ENCODE data around the gene SLC26A9.
A peak's percentile ranks its signal among the peaks of the same experiment; 100 is the strongest.

SLC26A9 gene

DNA sequence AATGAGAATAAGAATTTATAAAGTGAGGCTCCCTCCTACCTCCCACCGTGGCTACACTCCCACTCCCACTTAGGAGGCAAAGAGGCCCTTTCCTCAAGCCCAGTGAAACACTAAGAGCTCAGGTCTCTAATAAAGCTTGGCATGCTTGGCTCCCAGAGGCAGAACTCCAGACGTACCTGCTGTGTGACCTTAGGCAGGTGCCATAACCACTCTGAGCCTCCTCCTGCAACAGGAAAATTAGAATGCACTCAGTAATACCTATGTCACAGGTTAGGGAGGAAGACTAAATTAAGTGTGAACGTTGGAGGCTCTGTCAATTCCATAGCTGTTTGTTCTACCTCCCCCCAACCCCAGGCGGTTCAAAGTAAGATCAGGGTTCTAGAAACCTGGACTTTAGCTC lies 16.5 kb upstream of the SLC26A9 start:
- H3K27me3 ChIP-seq (replicated peaks in 2 of 5; ENCODE audit: control insufficient read depth in 4 of 5, insufficient read depth in 5 of 5, low read length in 4 of 5), result peaks cover 0 to 2% (median 0%) of the 10 kb centered on the region in 5 experiments

DNA sequence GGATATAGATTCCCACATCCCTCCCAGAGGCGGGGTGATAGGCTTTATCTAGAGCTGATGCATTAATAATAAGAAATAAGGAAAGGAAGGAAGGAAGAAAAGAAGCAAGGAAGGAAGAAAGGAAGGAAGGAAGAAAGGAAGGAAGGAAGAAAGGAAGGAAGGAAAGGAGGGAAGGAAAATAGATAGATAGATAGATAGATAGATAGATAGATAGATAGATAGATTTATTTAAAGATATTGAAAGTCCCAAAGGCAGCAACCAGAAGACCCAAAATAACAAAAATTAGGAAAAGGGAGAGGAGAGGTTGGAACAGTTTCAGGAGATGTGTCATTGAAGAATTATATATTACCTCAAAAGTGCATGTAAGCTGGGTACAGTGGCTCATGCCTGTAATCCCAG lies 12.2 kb upstream of the SLC26A9 start:
- H3K27me3 ChIP-seq (replicated peaks in 2 of 5; ENCODE audit: control insufficient read depth in 4 of 5, insufficient read depth in 5 of 5, low read length in 4 of 5), result peaks cover 0 to 2% (median 0%) of the 10 kb centered on the region in 5 experiments
- no peaks in the 10 kb centered on the region for H3K36me3 ChIP-seq (ENCODE audit: control insufficient read depth in 4 of 4, insufficient read depth in 4 of 4, low read length in 3 of 4)
- no peaks in the 10 kb centered on the region for H3K9me3 ChIP-seq (ENCODE audit: control extremely low read depth in 1 of 5, control insufficient read depth in 4 of 5, insufficient read depth in 2 of 5, low read depth in 1 of 5, low read length in 4 of 5)
- WGBS (ENCODE audit: insufficient coverage), result 80% methylated on average over 1 of the region's 1 CpG
- ChIA-PET POLR2A (no interaction called here), CTCF (no interaction called here)
- H3K4me3 ChIP-seq (ENCODE audit: control insufficient read depth in 1 of 7, extremely low read depth in 1 of 7, insufficient read depth in 4 of 7, low read depth in 2 of 7, low read length in 6 of 7), result no peak overlapping the region
- H3K4me1 ChIP-seq (ENCODE audit: control extremely low read depth in 1 of 4, control insufficient read depth in 4 of 4, insufficient read depth in 4 of 4, low read length in 3 of 4), result no peaks in the 10 kb centered on the region
- H3K27ac ChIP-seq (ENCODE audit: insufficient read depth in 1 of 2, low read depth in 1 of 2, low read length in 2 of 2, poor library complexity in 1 of 2, severe bottlenecking in 2 of 2), result no peak overlapping the region
- no peak for DNase-seq

More for the DNA sequence above, 16.5 kb upstream of the SLC26A9 start:
- ChIA-PET CTCF (interaction anchor here (0.8 to 4.1 kb wide), 5 partner anchors 9 to 301 kb away, joined by 3 to 24 read pairs (median 3); no protein-coding TSS in a partner anchor), POLR2A (no interaction called here)
- H3K36me3 ChIP-seq (ENCODE audit: control insufficient read depth in 4 of 4, insufficient read depth in 4 of 4, low read length in 3 of 4), result no peaks in the 10 kb centered on the region
- WGBS (ENCODE audit: insufficient coverage), result 93% methylated on average over 3 of the region's 4 CpGs
- DNase-seq, result no peak
- no peaks in the 10 kb centered on the region for H3K9me3 ChIP-seq (ENCODE audit: control extremely low read depth in 1 of 5, control insufficient read depth in 4 of 5, insufficient read depth in 2 of 5, low read depth in 1 of 5, low read length in 4 of 5)
- no peak overlapping the region for H3K27ac ChIP-seq (ENCODE audit: insufficient read depth in 1 of 2, low read depth in 1 of 2, low read length in 2 of 2, poor library complexity in 1 of 2, severe bottlenecking in 2 of 2)
- H3K4me3 ChIP-seq (ENCODE audit: control insufficient read depth in 1 of 7, extremely low read depth in 1 of 7, insufficient read depth in 4 of 7, low read depth in 2 of 7, low read length in 6 of 7), result no peak overlapping the region
- H3K4me1 ChIP-seq (ENCODE audit: control extremely low read depth in 1 of 4, control insufficient read depth in 4 of 4, insufficient read depth in 4 of 4, low read length in 3 of 4), result peaks cover 0 to 21% (median 7%) of the 10 kb centered on the region in 4 experiments

DNA sequence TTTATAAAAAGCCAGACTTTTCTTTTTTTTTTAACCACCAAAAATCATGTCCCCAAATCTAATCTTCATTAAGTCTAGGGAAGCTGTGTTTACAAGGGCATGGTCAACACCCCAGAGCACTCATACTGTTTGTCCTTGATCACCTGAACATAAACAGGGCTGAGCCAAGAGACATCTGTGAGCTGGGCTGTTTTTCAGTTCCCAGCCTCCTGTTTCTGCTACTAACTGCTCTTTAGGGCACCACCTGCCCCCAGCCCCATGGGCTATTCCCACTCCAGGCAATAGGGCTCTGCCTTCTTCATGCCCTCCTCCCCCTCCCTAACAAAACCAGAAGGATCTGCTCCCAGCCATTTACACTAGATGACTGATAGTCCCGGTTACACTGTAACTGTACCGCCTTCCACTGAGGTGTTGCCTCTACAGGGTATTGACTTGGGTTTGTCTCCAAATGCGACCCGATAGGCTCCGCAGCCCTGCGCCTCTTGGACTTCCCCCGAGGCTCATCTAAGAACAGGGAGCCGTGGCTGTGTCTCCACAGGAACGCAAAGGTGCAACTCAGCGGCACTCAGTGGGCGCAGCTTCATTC lies 11.7 kb upstream of the SLC26A9 start:
- no peak for DNase-seq
- ChIA-PET POLR2A (no interaction called here), CTCF (no interaction called here)
- H3K27me3 ChIP-seq (replicated peaks in 2 of 5; ENCODE audit: control insufficient read depth in 4 of 5, insufficient read depth in 5 of 5, low read length in 4 of 5), result peaks cover 0 to 2% (median 0%) of the 10 kb centered on the region in 5 experiments
- WGBS (ENCODE audit: insufficient coverage), result 99% methylated on average over 7 of the region's 11 CpGs
- H3K36me3 ChIP-seq (ENCODE audit: control insufficient read depth in 4 of 4, insufficient read depth in 4 of 4, low read length in 3 of 4), result no peaks in the 10 kb centered on the region
- H3K27ac ChIP-seq (ENCODE audit: insufficient read depth in 1 of 2, low read depth in 1 of 2, low read length in 2 of 2, poor library complexity in 1 of 2, severe bottlenecking in 2 of 2), result no peak overlapping the region
- H3K4me1 ChIP-seq (ENCODE audit: control extremely low read depth in 1 of 4, control insufficient read depth in 4 of 4, insufficient read depth in 4 of 4, low read length in 3 of 4), result no peaks in the 10 kb centered on the region
- no peaks in the 10 kb centered on the region for H3K9me3 ChIP-seq (ENCODE audit: control extremely low read depth in 1 of 5, control insufficient read depth in 4 of 5, insufficient read depth in 2 of 5, low read depth in 1 of 5, low read length in 4 of 5)
- no peak overlapping the region for H3K4me3 ChIP-seq (ENCODE audit: control insufficient read depth in 1 of 7, extremely low read depth in 1 of 7, insufficient read depth in 4 of 7, low read depth in 2 of 7, low read length in 6 of 7)

DNA sequence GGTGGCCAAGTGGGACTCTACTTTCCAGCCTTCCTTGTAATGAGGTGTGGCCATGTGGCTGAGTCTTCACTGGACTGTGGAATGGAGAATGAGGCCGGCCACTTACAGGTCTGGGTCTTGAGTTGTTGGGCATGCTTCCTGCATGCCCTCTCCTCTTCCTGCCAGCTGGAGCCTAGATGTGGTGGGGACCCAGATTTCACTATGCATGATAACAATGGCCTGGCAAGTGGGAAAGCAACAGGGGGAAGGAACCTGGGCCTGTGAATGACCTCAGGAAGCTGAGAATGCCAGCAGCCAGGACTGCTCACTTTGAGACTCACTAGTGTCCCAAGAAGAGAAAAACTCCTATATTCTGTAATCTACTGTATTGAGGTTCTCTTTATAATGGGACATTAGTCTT lies 8.5 kb upstream of the SLC26A9 start:
- no peak for DNase-seq
- CTCF ChIA-PET, result interaction anchor here (0.9 to 2.4 kb wide), 10 partner anchors 8 to 160 kb away, joined by 3 to 8 read pairs (median 4); no protein-coding TSS in a partner anchor
- Histone ChIP-seq H3K4me3 (ENCODE audit: control insufficient read depth in 1 of 7, extremely low read depth in 1 of 7, insufficient read depth in 4 of 7, low read depth in 2 of 7, low read length in 6 of 7) (no peak overlapping the region), H3K27me3 (replicated peaks in 2 of 5; ENCODE audit: control insufficient read depth in 4 of 5, insufficient read depth in 5 of 5, low read length in 4 of 5) (peaks cover 0 to 2% (median 0%) of the 10 kb centered on the region in 5 experiments), H3K4me1 (ENCODE audit: control extremely low read depth in 1 of 4, control insufficient read depth in 4 of 4, insufficient read depth in 4 of 4, low read length in 3 of 4) (peaks cover 0 to 5% (median 0%) of the 10 kb centered on the region in 4 experiments), H3K36me3 (ENCODE audit: control insufficient read depth in 4 of 4, insufficient read depth in 4 of 4, low read length in 3 of 4) (no peaks in the 10 kb centered on the region), H3K27ac (ENCODE audit: insufficient read depth in 1 of 2, low read depth in 1 of 2, low read length in 2 of 2, poor library complexity in 1 of 2, severe bottlenecking in 2 of 2) (no peak overlapping the region), H3K9me3 (ENCODE audit: control extremely low read depth in 1 of 5, control insufficient read depth in 4 of 5, insufficient read depth in 2 of 5, low read depth in 1 of 5, low read length in 4 of 5) (no peaks in the 10 kb centered on the region)
- POLR2A ChIA-PET, result no interaction called here
- WGBS (ENCODE audit: insufficient coverage), result 100% methylated on average over 1 of the region's 1 CpG

DNA sequence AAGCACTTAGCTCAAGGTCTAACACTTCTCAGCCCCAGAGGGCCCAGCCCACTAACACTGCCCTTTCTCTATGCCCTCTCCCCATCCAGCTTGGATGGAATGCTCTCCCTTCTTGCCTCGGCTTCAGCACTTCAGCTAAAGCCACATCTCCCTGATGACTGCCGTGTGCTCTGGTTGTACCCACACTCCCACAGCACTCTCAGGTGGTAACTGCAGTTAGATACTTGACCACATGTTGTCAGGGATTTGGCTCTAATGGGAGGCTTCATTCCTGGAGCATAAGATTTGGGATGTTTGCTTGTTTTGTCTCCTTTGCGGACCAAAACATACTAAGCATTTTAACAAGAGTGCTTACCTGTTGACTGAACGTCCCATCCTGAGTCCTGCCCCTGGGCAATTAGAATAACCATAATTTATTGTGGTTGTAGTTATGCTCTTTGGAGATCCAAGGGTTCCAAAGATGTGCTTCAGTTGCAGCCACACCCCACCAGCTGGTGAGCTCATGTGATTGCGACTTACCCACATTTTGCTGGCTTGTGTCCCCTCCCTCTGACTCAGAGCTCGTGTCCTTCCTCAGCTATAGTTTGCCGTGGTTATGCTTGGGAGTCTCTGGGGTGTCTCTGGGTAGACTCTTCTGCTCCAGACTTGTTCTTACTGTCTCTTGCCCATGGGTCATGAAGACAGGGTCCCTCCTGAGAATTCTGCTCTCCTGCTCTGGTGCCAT lies 7.7 kb upstream of the SLC26A9 start:
- peaks cover 0 to 5% (median 0%) of the 10 kb centered on the region in 4 experiments for H3K4me1 ChIP-seq (ENCODE audit: control extremely low read depth in 1 of 4, control insufficient read depth in 4 of 4, insufficient read depth in 4 of 4, low read length in 3 of 4)
- H3K9me3 ChIP-seq (ENCODE audit: control extremely low read depth in 1 of 5, control insufficient read depth in 4 of 5, insufficient read depth in 2 of 5, low read depth in 1 of 5, low read length in 4 of 5), result no peaks in the 10 kb centered on the region
- DNase-seq, result peak in 1 of 3 donors; percentile 49
- no peaks in the 10 kb centered on the region for H3K36me3 ChIP-seq (ENCODE audit: control insufficient read depth in 4 of 4, insufficient read depth in 4 of 4, low read length in 3 of 4)
- H3K27ac ChIP-seq (ENCODE audit: insufficient read depth in 1 of 2, low read depth in 1 of 2, low read length in 2 of 2, poor library complexity in 1 of 2, severe bottlenecking in 2 of 2), result no peak overlapping the region
- POLR2A ChIA-PET, result interaction anchor here (0.5 kb wide), 1 partner anchor 179 kb away, joined by 3 read pairs; no protein-coding TSS in a partner anchor
- CTCF ChIA-PET, result interaction anchor here (0.7 to 2.4 kb wide), 9 partner anchors 9 to 159 kb away, joined by 3 to 8 read pairs (median 4); no protein-coding TSS in a partner anchor
- H3K4me3 ChIP-seq (ENCODE audit: control insufficient read depth in 1 of 7, extremely low read depth in 1 of 7, insufficient read depth in 4 of 7, low read depth in 2 of 7, low read length in 6 of 7), result no peak overlapping the region
- WGBS (ENCODE audit: insufficient coverage), result 94% methylated on average over 2 of the region's 7 CpGs
- peaks cover 0 to 1% (median 0%) of the 10 kb centered on the region in 5 experiments for H3K27me3 ChIP-seq (replicated peaks in 2 of 5; ENCODE audit: control insufficient read depth in 4 of 5, insufficient read depth in 5 of 5, low read length in 4 of 5)

DNA sequence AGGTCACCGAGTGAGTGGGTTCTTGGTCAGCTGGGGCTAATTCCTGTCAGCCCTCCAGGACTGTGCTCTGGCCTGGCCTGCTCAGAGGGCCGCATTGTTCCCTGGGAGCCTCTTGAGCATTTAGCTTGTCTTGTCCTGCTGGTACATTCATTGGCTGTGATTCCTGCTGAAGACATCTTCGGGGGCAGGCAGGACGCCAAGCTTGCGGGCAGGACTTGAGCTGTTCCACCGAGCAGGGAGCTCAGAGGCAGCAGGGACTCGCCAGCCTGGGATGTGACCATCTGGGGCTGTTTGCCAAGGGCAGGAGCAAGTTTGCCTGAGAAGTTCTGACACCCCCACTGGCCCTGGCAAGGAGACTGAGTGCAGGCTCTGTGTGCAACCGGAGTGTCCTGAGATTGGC lies 7.0 kb upstream of the SLC26A9 start:
- Histone ChIP-seq H3K27me3 (replicated peaks in 2 of 5; ENCODE audit: control insufficient read depth in 4 of 5, insufficient read depth in 5 of 5, low read length in 4 of 5) (peaks cover 0 to 2% (median 0%) of the 10 kb centered on the region in 5 experiments), H3K4me1 (ENCODE audit: control extremely low read depth in 1 of 4, control insufficient read depth in 4 of 4, insufficient read depth in 4 of 4, low read length in 3 of 4) (peaks cover 0 to 5% (median 0%) of the 10 kb centered on the region in 4 experiments), H3K36me3 (ENCODE audit: control insufficient read depth in 4 of 4, insufficient read depth in 4 of 4, low read length in 3 of 4) (no peaks in the 10 kb centered on the region), H3K27ac (ENCODE audit: insufficient read depth in 1 of 2, low read depth in 1 of 2, low read length in 2 of 2, poor library complexity in 1 of 2, severe bottlenecking in 2 of 2) (no peak overlapping the region), H3K9me3 (ENCODE audit: control extremely low read depth in 1 of 5, control insufficient read depth in 4 of 5, insufficient read depth in 2 of 5, low read depth in 1 of 5, low read length in 4 of 5) (no peaks in the 10 kb centered on the region), H3K4me3 (ENCODE audit: control insufficient read depth in 1 of 7, extremely low read depth in 1 of 7, insufficient read depth in 4 of 7, low read depth in 2 of 7, low read length in 6 of 7) (no peak overlapping the region)
- 96% methylated on average over 8 of the region's 8 CpGs for WGBS (ENCODE audit: insufficient coverage)
- no peak for DNase-seq
- ChIA-PET CTCF (interaction anchor here (0.7 to 2.4 kb wide), 5 partner anchors 10 to 158 kb away, joined by 3 to 8 read pairs (median 3); no protein-coding TSS in a partner anchor), POLR2A (no interaction called here)

DNA sequence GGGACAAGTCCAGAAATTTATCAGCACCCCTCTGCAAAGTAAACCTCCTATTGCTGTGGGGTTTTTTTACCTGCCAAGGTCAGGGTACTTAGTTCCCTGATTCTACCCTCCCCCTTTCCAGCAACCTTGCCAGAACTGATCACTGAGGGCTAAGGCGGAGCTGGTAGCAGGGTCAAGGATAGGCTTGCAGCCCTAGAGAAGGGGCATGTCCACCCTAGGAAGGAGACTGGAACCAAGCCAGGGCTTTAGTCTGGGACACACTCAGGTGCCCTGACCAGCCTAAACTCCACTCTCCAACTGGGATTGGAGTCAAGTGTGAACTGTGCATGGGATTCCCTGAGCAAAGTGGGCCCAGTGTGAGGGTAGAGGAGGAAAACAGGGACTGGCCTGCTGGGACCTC lies 6.5 kb upstream of the SLC26A9 start:
- WGBS (ENCODE audit: insufficient coverage), result 100% methylated on average over 1 of the region's 1 CpG
- H3K4me3 ChIP-seq (ENCODE audit: control insufficient read depth in 1 of 7, extremely low read depth in 1 of 7, insufficient read depth in 4 of 7, low read depth in 2 of 7, low read length in 6 of 7), result no peak overlapping the region
- no peaks in the 10 kb centered on the region for H3K9me3 ChIP-seq (ENCODE audit: control extremely low read depth in 1 of 5, control insufficient read depth in 4 of 5, insufficient read depth in 2 of 5, low read depth in 1 of 5, low read length in 4 of 5)
- ChIA-PET POLR2A (no interaction called here), CTCF (interaction anchor here (1.4 to 2.4 kb wide), 2 partner anchors 20 to 28 kb away, joined by 3 to 8 read pairs; no protein-coding TSS in a partner anchor)
- peaks cover 0 to 5% (median 0%) of the 10 kb centered on the region in 4 experiments for H3K4me1 ChIP-seq (ENCODE audit: control extremely low read depth in 1 of 4, control insufficient read depth in 4 of 4, insufficient read depth in 4 of 4, low read length in 3 of 4)
- H3K27me3 ChIP-seq (replicated peaks in 2 of 5; ENCODE audit: control insufficient read depth in 4 of 5, insufficient read depth in 5 of 5, low read length in 4 of 5), result peaks cover 0 to 5% (median 0%) of the 10 kb centered on the region in 5 experiments
- H3K36me3 ChIP-seq (ENCODE audit: control insufficient read depth in 4 of 4, insufficient read depth in 4 of 4, low read length in 3 of 4), result no peaks in the 10 kb centered on the region
- no peak for DNase-seq
- no peak overlapping the region for H3K27ac ChIP-seq (ENCODE audit: insufficient read depth in 1 of 2, low read depth in 1 of 2, low read length in 2 of 2, poor library complexity in 1 of 2, severe bottlenecking in 2 of 2)
